ENCODE results near the gene PDX1.

PDX1 gene

GRCh38 chr13:27919934-27920676, at the start of gene PDX1:
Gene PDX1 (plus strand): TSS chr13:27920000. CDS start chr13:27920139, 139 bp downstream.
- DNase-seq (ENCODE audit: low spot score): no peak

- no peak for DNase-seq (ENCODE audit: low spot score)
Measured at GRCh38 chr13:27878274-27878673, 41.5 kb upstream of the PDX1 start.

- no peak for DNase-seq (ENCODE audit: low spot score)
Measured at GRCh38 chr13:27889471-27889870, 30.3 kb upstream of the PDX1 start.

GRCh38 chr13:27896726-27897125, 23.1 kb upstream of the PDX1 start:
- DNase-seq (ENCODE audit: low spot score): no peak

GRCh38 chr13:27904719-27905118, 15.1 kb upstream of the PDX1 start:
- no peak for DNase-seq (ENCODE audit: low spot score)

GRCh38 chr13:27905650-27906049, 14.2 kb upstream of the PDX1 start:
- DNase-seq (ENCODE audit: low spot score): no peak

- no peak for DNase-seq (ENCODE audit: low spot score)
Measured at GRCh38 chr13:27907121-27907787, 12.5 kb upstream of the PDX1 start.

GRCh38 chr13:27909378-27909777, 10.4 kb upstream of the PDX1 start:
- no peak for DNase-seq (ENCODE audit: low spot score)

- no peak for DNase-seq (ENCODE audit: low spot score)
Measured at GRCh38 chr13:27911521-27911920, 8.3 kb upstream of the PDX1 start.

- DNase-seq (ENCODE audit: low spot score): no peak
Measured at GRCh38 chr13:27913160-27913559, 6.6 kb upstream of the PDX1 start.

- DNase-seq (ENCODE audit: low spot score): no peak
Measured at GRCh38 chr13:27915301-27916207, 4.2 kb upstream of the PDX1 start.

GRCh38 chr13:27917121-27917947, 2.5 kb upstream of the PDX1 start:
- no peak for DNase-seq (ENCODE audit: low spot score)

GRCh38 chr13:27918041-27918917, 1.5 kb upstream of the PDX1 start:
- no peak for DNase-seq (ENCODE audit: low spot score)

GRCh38 chr13:27918918-27919658, 712 bp upstream of the PDX1 start:
- no peak for DNase-seq (ENCODE audit: low spot score)

- DNase-seq (ENCODE audit: low spot score): no peak
Measured at GRCh38 chr13:27919659-27919933, 204 bp upstream of the PDX1 start.

- no peak for DNase-seq (ENCODE audit: low spot score)
Measured at GRCh38 chr13:27920677-27921420, 1.0 kb downstream of the PDX1 start.

GRCh38 chr13:27921421-27921960, 1.7 kb downstream of the PDX1 start:
- no peak for DNase-seq (ENCODE audit: low spot score)

GRCh38 chr13:27921961-27922882, 2.4 kb downstream of the PDX1 start:
- no peak for DNase-seq (ENCODE audit: low spot score)

Measured in cerebellar cortex (tissue), 1 donor.